Suprapubic skin (tissue), 4 donors: ENCODE data around the gene MAML2. TPM values are rescaled to one million over a fixed set of nuclear protein-coding genes. Genes with fewer than 3 reads are reported as not detected.
A peak's percentile ranks its signal among the peaks of the same experiment; 100 is the strongest.
"Not testable (repeated sequence)": the region's sequence is repeated elsewhere in the genome, so short reads cannot be mapped to it uniquely, and the experiment has no call there.

ENCODE experiments used
- DNase-seq, 2 donors: peaks; one replicate each; pipeline ENCODE4 v3.0.0-alpha.2; 2019; ENCODE audit warnings: low spot score in 2 of 2
- H3K27ac ChIP-seq: fragments of 200-600 bp; sonication (generic); one replicate; pipeline ENCODE4 v1.5.1; 2019
- H3K27me3 ChIP-seq: fragments of 200-600 bp; sonication (generic); one replicate; pipeline ENCODE4 v1.5.1; 2019
- H3K36me3 ChIP-seq: fragments of 200-600 bp; sonication (generic); one replicate; pipeline ENCODE4 v1.5.1; 2019
- H3K4me1 ChIP-seq: fragments of 200-600 bp; sonication (generic); one replicate; pipeline ENCODE4 v1.5.1; 2019
- H3K4me3 ChIP-seq: fragments of 200-600 bp; sonication (generic); one replicate; pipeline ENCODE4 v1.5.1; 2019; ENCODE audit warnings: mild to moderate bottlenecking
- H3K9me3 ChIP-seq: fragments of 200-600 bp; sonication (generic); one replicate; pipeline ENCODE4 v1.5.1; 2019
- CTCF ChIP-seq, 2 donors: fragments of 200-600 bp in 1 of 2; fragments of 450-650 bp in 1 of 2; sonication (generic) in 1 of 2; IDR thresholded peaks; one replicate each; pipeline ENCODE4 v1.5.1; 2016 to 2019; ENCODE audit warnings: antibody characterized with exemption in 2 of 2, mild to moderate bottlenecking in 1 of 2, moderate library complexity in 1 of 2
- EP300 ChIP-seq: sonication (generic); formaldehyde crosslinking; IDR thresholded peaks from one replicate; pipeline ENCODE4 v1.6.1; 2017; ENCODE audit warnings: antibody characterized with exemption
- POLR2A ChIP-seq, 2 donors: fragments of 450-650 bp; IDR thresholded peaks; one replicate each; pipeline ENCODE4 v1.6.1; 2017; ENCODE audit warnings: antibody characterized with exemption in 2 of 2, mild to moderate bottlenecking in 2 of 2, moderate library complexity in 2 of 2
- POLR2AphosphoS5 ChIP-seq, 3 donors: sonication (generic); formaldehyde crosslinking; IDR thresholded peaks; one replicate each; pipeline ENCODE4 v1.6.1; 2017; ENCODE audit warnings: antibody characterized with exemption in 3 of 3
- WGBS: methylation state at CpG from one replicate; pipeline ENCODE4 v1.1.5; 2018; 5-methylcytosine and 5-hydroxymethylcytosine counted together
- total RNA-seq, 4 donors: library from RNA; depleted of rRNA; stranded (reverse); fragments of >200 nt; gene quantifications; one replicate each; pipeline ENCODE4 v1.1.0, GENCODE V29; 2016

The MAML2 gene
- total RNA-seq, 4 donors from 2014 or later = 24.9 to 44.4 (median 30.9) TPM

- no peak for DNase-seq
- Histone ChIP-seq H3K27me3 (no peaks in the 10 kb centered on the region), H3K4me1 (peaks cover 30% of the 10 kb centered on the region), H3K36me3 (no peaks in the 10 kb centered on the region), H3K4me3 (no peak overlapping the region), H3K27ac (no peak overlapping the region), H3K9me3 (no peaks in the 10 kb centered on the region)
- 96% methylated on average over 1 of the region's 1 CpG for WGBS
- no peak for TF ChIP-seq CTCF (IDR thresholded peaks at IDR 0.05)
- no peak for TF ChIP-seq POLR2AphosphoS5 (IDR thresholded peaks at IDR 0.05)
- no peak for TF ChIP-seq POLR2A (IDR thresholded peaks at IDR 0.05)
Measured at GRCh38 chr11:96189351-96189750, 153.6 kb downstream of the MAML2 start.

GRCh38 chr11:96188243-96189006, 154.6 kb downstream of the MAML2 start:
- Histone ChIP-seq H3K9me3 (no peaks in the 10 kb centered on the region), H3K36me3 (no peaks in the 10 kb centered on the region), H3K27me3 (no peaks in the 10 kb centered on the region), H3K27ac (peak overlapping the region; percentile 39), H3K4me1 (peaks cover 21% of the 10 kb centered on the region), H3K4me3 (no peak overlapping the region)
- TF ChIP-seq POLR2AphosphoS5 (IDR thresholded peaks at IDR 0.05) (no peak), POLR2A (IDR thresholded peaks at IDR 0.05) (no peak), CTCF (IDR thresholded peaks at IDR 0.05) (no peak), EP300 (no peak)
- DNase-seq = no peak
- WGBS = 7% methylated on average over 2 of the region's 2 CpGs

- Histone ChIP-seq H3K4me3 (no peak overlapping the region), H3K27me3 (no peaks in the 10 kb centered on the region), H3K4me1 (peaks cover 18% of the 10 kb centered on the region), H3K9me3 (no peaks in the 10 kb centered on the region), H3K27ac (peak overlapping the region; percentile 39), H3K36me3 (no peaks in the 10 kb centered on the region)
- TF ChIP-seq CTCF (IDR thresholded peaks at IDR 0.05) (no peak), EP300 (no peak), POLR2AphosphoS5 (IDR thresholded peaks at IDR 0.05) (no peak), POLR2A (IDR thresholded peaks at IDR 0.05) (no peak)
- WGBS = 57% methylated on average over 3 of the region's 3 CpGs
- DNase-seq = no peak
Measured at GRCh38 chr11:96187822-96188221, 155.2 kb downstream of the MAML2 start.

- Histone ChIP-seq H3K9me3 (no peaks in the 10 kb centered on the region), H3K36me3 (no peaks in the 10 kb centered on the region), H3K27me3 (no peaks in the 10 kb centered on the region), H3K4me3 (no peak overlapping the region), H3K27ac (no peak overlapping the region), H3K4me1 (peaks cover 18% of the 10 kb centered on the region)
- TF ChIP-seq CTCF (IDR thresholded peaks at IDR 0.05) = no peak
- TF ChIP-seq EP300 = no peak
- 94% methylated on average over 1 of the region's 1 CpG for WGBS
- DNase-seq = no peak
Measured at GRCh38 chr11:96186806-96187205, 156.2 kb downstream of the MAML2 start.

- 86% methylated on average over 4 of the region's 4 CpGs for WGBS
- no peak overlapping the region for H3K27ac ChIP-seq
- peaks cover 18% of the 10 kb centered on the region for H3K4me1 ChIP-seq
- no peaks in the 10 kb centered on the region for H3K27me3 ChIP-seq
- H3K4me3 ChIP-seq = no peak overlapping the region
- TF ChIP-seq POLR2AphosphoS5 (IDR thresholded peaks at IDR 0.05) (no peak), CTCF (IDR thresholded peaks at IDR 0.05) (no peak), POLR2A (IDR thresholded peaks at IDR 0.05) (no peak), EP300 (no peak)
- no peaks in the 10 kb centered on the region for H3K36me3 ChIP-seq
- DNase-seq = no peak
- no peaks in the 10 kb centered on the region for H3K9me3 ChIP-seq
Measured at GRCh38 chr11:96185220-96185768, 157.7 kb downstream of the MAML2 start.

GRCh38 chr11:96180937-96181336, 162.1 kb downstream of the MAML2 start:
- H3K4me1 ChIP-seq, DNase-seq, H3K27ac ChIP-seq, H3K36me3 ChIP-seq, H3K9me3 ChIP-seq, H3K27me3 ChIP-seq, H3K4me3 ChIP-seq: not testable (repeated sequence)
- 73% methylated on average over 4 of the region's 4 CpGs for WGBS
